IMR-90 (cell line): Measurements from ENCODE around the gene THNSL1. TPM values are rescaled to one million over a fixed set of nuclear protein-coding genes. Genes with fewer than 3 reads are reported as not detected.

ENCODE experiments used
- ATAC-seq: fragments of 200-7000 bp; cut with Tn5 transposase; 2 replicates; pipeline ENCODE4 v1.9.1; 2020; ENCODE audit warnings: low read depth, mild to moderate bottlenecking, moderate library complexity
- BruUV-seq: library from RNA; stranded (reverse); fragments of 400-500 nt; replicated peaks from 2 replicates; lab custom pipeline; 2021; lab: Mats Ljungman, UMichigan
- CTCF ChIA-PET: fragments of 300-600 bp; formaldehyde crosslinking; extraction: SDS; loops from one replicate; lab custom pipeline; 2021; ENCODE audit warnings: antibody characterized with exemption; lab: Yijun Ruan, JAX
- POLR2A ChIA-PET: fragments of 300-600 bp; sonication (Branson Sonifier 250); formaldehyde crosslinking; loops from one replicate; lab custom pipeline; 2022; ENCODE audit warnings: antibody characterized with exemption; ENCODE audit not compliant: unreplicated experiment; lab: Charles Lee
- DNase-seq: peaks from one replicate; pipeline ENCODE4 v3.0.0; 2013
- H2AFZ ChIP-seq: replicated peaks from 2 replicates; pipeline ENCODE3; 2013; ENCODE audit warnings: low read length, mild to moderate bottlenecking; ENCODE audit not compliant: poor library complexity
- H2AK5ac ChIP-seq: 2 replicates; pipeline ENCODE4 v1.6.1; 2013; ENCODE audit warnings: low read depth, low read length, inconsistent platforms
- H2AK9ac ChIP-seq: replicated peaks from 2 replicates; pipeline ENCODE3; 2013; ENCODE audit warnings: mild to moderate bottlenecking, low read depth, low read length, moderate library complexity; ENCODE audit not compliant: poor library complexity
- H2BK120ac ChIP-seq: 2 replicates; pipeline ENCODE4 v1.6.1; 2013; ENCODE audit warnings: low read depth, low read length, inconsistent platforms
- H2BK15ac ChIP-seq: 3 replicates; pipeline ENCODE4 v1.6.1; 2013; ENCODE audit warnings: low read depth, low read length, inconsistent platforms
- H2BK20ac ChIP-seq: 2 replicates; pipeline ENCODE4 v1.6.1; 2013; ENCODE audit warnings: low read depth, mild to moderate bottlenecking, inconsistent platforms, low read length, moderate library complexity
- H2BK5ac ChIP-seq: 2 replicates; pipeline ENCODE4 v1.6.1; 2013; ENCODE audit warnings: mild to moderate bottlenecking, low read depth, low read length, inconsistent platforms; ENCODE audit not compliant: poor library complexity, severe bottlenecking
- H3K14ac ChIP-seq: replicated peaks from 2 replicates; pipeline ENCODE4 v1.6.1; 2013; ENCODE audit warnings: low read depth, low read length, inconsistent platforms
- H3K18ac ChIP-seq: 2 replicates; pipeline ENCODE4 v1.6.1; 2013; ENCODE audit warnings: low read depth, low read length, control low read depth
- H3K23ac ChIP-seq: 2 replicates; pipeline ENCODE4 v1.6.1; 2013; ENCODE audit warnings: low read depth, low read length, inconsistent platforms
- H3K27ac ChIP-seq: 2 replicates; pipeline ENCODE4 v1.5.1; 2013; ENCODE audit warnings: mild to moderate bottlenecking, control low read depth, low read length; ENCODE audit not compliant: insufficient read depth
- H3K27me3 ChIP-seq: 2 replicates; pipeline ENCODE4 v1.6.1; 2013; ENCODE audit warnings: low read length; ENCODE audit not compliant: control insufficient read depth, insufficient read depth
- H3K36me3 ChIP-seq: 2 replicates; pipeline ENCODE4 v1.6.1; 2013; ENCODE audit warnings: low read length, mixed read lengths; ENCODE audit not compliant: control insufficient read depth, insufficient read depth
- H3K4ac ChIP-seq: 2 replicates; pipeline ENCODE4 v1.6.1; 2013; ENCODE audit warnings: low read depth, low read length, inconsistent platforms
- H3K4me1 ChIP-seq: 2 replicates; pipeline ENCODE4 v1.6.1; 2013; ENCODE audit warnings: low read length, mixed read lengths; ENCODE audit not compliant: control insufficient read depth, insufficient read depth
- H3K4me2 ChIP-seq: 2 replicates; pipeline ENCODE4 v1.6.1; 2013; ENCODE audit warnings: low read depth, mild to moderate bottlenecking, control low read depth, low read length, moderate library complexity
- H3K4me3 ChIP-seq: 2 replicates; pipeline ENCODE4 v1.5.1; 2013; ENCODE audit warnings: low read depth, mild to moderate bottlenecking, control low read depth, low read length, moderate library complexity; ENCODE audit not compliant: insufficient read depth
- H3K56ac ChIP-seq: 2 replicates; pipeline ENCODE4 v1.6.1; 2013; ENCODE audit warnings: low read length, inconsistent platforms; ENCODE audit not compliant: insufficient read depth; ENCODE audit errors: extremely low read depth
- H3K79me1 ChIP-seq, 2 experiments: 2 replicates each; pipeline ENCODE4 v1.6.1; 2013; ENCODE audit warnings: low read length in 2 of 2, inconsistent platforms in 1 of 2, low read depth in 1 of 2
- H3K9ac ChIP-seq: 2 replicates; pipeline ENCODE4 v1.6.1; 2013; ENCODE audit warnings: low read depth, low read length, control low read depth
- H3K9me1 ChIP-seq: 2 replicates; pipeline ENCODE4 v1.6.1; 2013; ENCODE audit warnings: low read length, inconsistent platforms; ENCODE audit not compliant: insufficient read depth
- H3K9me3 ChIP-seq: 2 replicates; pipeline ENCODE4 v1.6.1; 2013; ENCODE audit warnings: low read length; ENCODE audit not compliant: control insufficient read depth, insufficient read depth
- H4K20me1 ChIP-seq: 2 replicates; pipeline ENCODE4 v1.6.1; 2013; ENCODE audit warnings: low read length, inconsistent platforms; ENCODE audit not compliant: insufficient read depth
- H4K5ac ChIP-seq: 2 replicates; pipeline ENCODE4 v1.6.1; 2013; ENCODE audit warnings: mild to moderate bottlenecking, low read depth, low read length, control low read depth
- H4K8ac ChIP-seq, 2 experiments: 2 replicates each; pipeline ENCODE4 v1.6.1; 2013; ENCODE audit warnings: low read depth in 2 of 2, low read length in 2 of 2, control low read depth in 1 of 2, inconsistent platforms in 1 of 2
- H4K91ac ChIP-seq: 2 replicates; pipeline ENCODE4 v1.6.1; 2013; ENCODE audit warnings: low read depth, low read length, inconsistent platforms; ENCODE audit not compliant: insufficient read depth
- BHLHE40 ChIP-seq: fragments of 150-350 bp; IDR thresholded peaks from 2 replicates; pipeline ENCODE4 v1.6.1; 2016; ENCODE audit warnings: mild to moderate bottlenecking, low read depth, low read length
- CEBPB ChIP-seq: IDR thresholded peaks from 2 replicates; pipeline ENCODE4 v1.6.1; 2012; ENCODE audit warnings: low read depth, low read length, improper control_type of control experiment
- CHD1 ChIP-seq: IDR thresholded peaks from 2 replicates; pipeline ENCODE4 v1.6.1; 2012; ENCODE audit warnings: low read depth, low read length, improper control_type of control experiment
- FOS ChIP-seq: fragments of 150-350 bp; IDR thresholded peaks from 2 replicates; pipeline ENCODE4 v1.6.1; 2016; ENCODE audit warnings: low read depth, low read length
- MAFK ChIP-seq: IDR thresholded peaks from 2 replicates; pipeline ENCODE4 v1.6.1; 2012; ENCODE audit warnings: low read depth, low read length, improper control_type of control experiment
- MAZ ChIP-seq: IDR thresholded peaks from 2 replicates; pipeline ENCODE4 v1.6.1; 2012; ENCODE audit warnings: low read depth, mild to moderate bottlenecking, low read length, improper control_type of control experiment, moderate library complexity, borderline replicate concordance
- MXI1 ChIP-seq: IDR thresholded peaks from 2 replicates; pipeline ENCODE4 v1.6.1; 2012; ENCODE audit warnings: low read depth, mild to moderate bottlenecking, low read length, moderate library complexity, borderline replicate concordance
- NFE2L2 ChIP-seq: fragments of 150-350 bp; IDR thresholded peaks from 2 replicates; pipeline ENCODE4 v1.6.1; 2016; ENCODE audit warnings: low read depth, mild to moderate bottlenecking, low read length
- POLR2A ChIP-seq: IDR thresholded peaks from 2 replicates; pipeline ENCODE4 v1.6.1; 2012; ENCODE audit warnings: mild to moderate bottlenecking, low read depth, low read length
- RAD21 ChIP-seq: IDR thresholded peaks from 2 replicates; pipeline ENCODE4 v1.6.1; 2012; ENCODE audit warnings: low read length, improper control_type of control experiment
- RCOR1 ChIP-seq: IDR thresholded peaks from 2 replicates; pipeline ENCODE4 v1.6.1; 2012; ENCODE audit warnings: mild to moderate bottlenecking, low read length, improper control_type of control experiment; ENCODE audit not compliant: insufficient replicate concordance
- RFX5 ChIP-seq: IDR thresholded peaks from 2 replicates; pipeline ENCODE4 v1.8.0; 2012; ENCODE audit warnings: low read depth, mild to moderate bottlenecking, low read length, moderate library complexity
- SMC3 ChIP-seq: fragments of 150-350 bp; IDR thresholded peaks from 2 replicates; pipeline ENCODE4 v1.6.1; 2016; ENCODE audit warnings: low read depth, mild to moderate bottlenecking, antibody characterized with exemption, low read length, moderate library complexity
- WGBS, 2 experiments: methylation state at CpG; one replicate each; pipeline versions ENCODE4 v1.1.5 to v1.1.7; 2013; ENCODE audit warnings: missing lambda C conversion rate in 2 of 2; ENCODE audit not compliant: insufficient read length in 1 of 2; ENCODE audit errors: extremely low coverage in 2 of 2; 5-methylcytosine and 5-hydroxymethylcytosine counted together
- dilution Hi-C: fragments of 300-500 bp; cut with HindIII; formaldehyde crosslinking; loops from one replicate; pipeline ENCODE4 v1.14.3; 2018; ENCODE audit warnings: low sequenced_read_pairs; ENCODE audit not compliant: unreplicated experiment
- in situ Hi-C: fragments of 300-500 bp; cut with MboI; formaldehyde crosslinking; loops from 3 replicates; pipeline ENCODE4 v1.14.3; 2019; ENCODE audit warnings: low sequenced_read_pairs, inconsistent platforms, mixed read lengths
- intact Hi-C: fragments of 100-400 bp; cut with micrococcal nuclease; formaldehyde crosslinking; loops from 2 replicates; pipeline ENCODE4 v1.10.0; 2022
- polyA plus RNA-seq, 3 experiments: library from polyadenylated mRNA; depleted of rRNA; stranded (reverse); fragments of >200 nt; gene quantifications; 2 replicates each; pipeline ENCODE4 v1.2.3, GENCODE V29; 2012; ENCODE audit warnings: low replicate concordance in 1 of 3
- total RNA-seq: library from RNA; depleted of rRNA; stranded (reverse); fragments of >200 nt; gene quantifications from 2 replicates; pipeline ENCODE4 v1.2.3, GENCODE V29; 2012
- TF ChIP-seq, protein P1 (sequence below): fragments of 150-350 bp; IDR thresholded peaks from 2 replicates; pipeline ENCODE4 v1.6.1; 2016; ENCODE audit warnings: low read depth, mild to moderate bottlenecking, low read length, moderate library complexity, borderline replicate concordance
- TF ChIP-seq, protein P2 (sequence below): fragments of 150-350 bp; IDR thresholded peaks from 2 replicates; pipeline ENCODE4 v1.6.1; 2017; ENCODE audit warnings: mild to moderate bottlenecking, antibody characterized with exemption, low read length, low read depth
- TF ChIP-seq, protein P3 (sequence below): conservative IDR thresholded peaks from 2 replicates; pipeline ENCODE4 v1.5.1; 2012; ENCODE audit warnings: mild to moderate bottlenecking, low read depth, low read length, improper control_type of control experiment

THNSL1 gene
- total and polyA plus RNA-seq, 2 of the 4 experiments (the other 2 are of a cell fraction), result 1.3 to 2.0 TPM

DNA sequence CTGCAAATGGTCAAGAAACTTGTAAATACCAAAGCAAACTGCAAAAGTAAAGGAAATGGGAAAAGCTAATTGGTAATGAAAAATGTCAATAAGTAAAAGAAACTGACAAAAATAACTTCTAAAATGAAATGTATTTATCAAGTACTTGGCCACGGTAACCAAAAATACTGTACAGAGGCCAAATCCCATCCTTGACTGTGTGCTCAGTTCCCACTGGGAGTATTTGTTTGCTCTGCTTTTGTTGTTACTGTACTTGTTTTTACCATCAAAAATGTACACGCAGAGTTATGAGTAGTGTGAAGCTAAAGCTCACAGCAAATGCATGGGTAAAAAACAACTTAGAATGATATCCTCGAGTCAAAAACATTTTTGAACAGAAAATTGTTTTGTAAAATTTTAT is 31.5 kb upstream of the THNSL1 start:
- Histone ChIP-seq H3K79me1 (no peaks in the 10 kb centered on the region), H3K9me3 (no peaks in the 10 kb centered on the region), H2BK20ac (no peak overlapping the region), H4K91ac (no peak overlapping the region), H3K9ac (no peak overlapping the region), H3K14ac (no peak overlapping the region), H2AK9ac (no peak overlapping the region), H2BK15ac (no peak overlapping the region), H3K4ac (no peak overlapping the region), H3K27me3 (no peaks in the 10 kb centered on the region), H2BK5ac (no peak overlapping the region), H4K20me1 (no peaks in the 10 kb centered on the region), H3K18ac (no peak overlapping the region), H3K4me2 (no peak overlapping the region), H3K27ac (no peak overlapping the region), H4K5ac (no peak overlapping the region), H3K36me3 (no peaks in the 10 kb centered on the region), H3K4me3 (no peak overlapping the region), H3K9me1 (peaks cover 3% of the 10 kb centered on the region; the same call in 1 of the 2 replicates), H2AK5ac (no peak overlapping the region), H3K56ac (no peak overlapping the region), H2BK120ac (no peak overlapping the region), H2AFZ (no peak overlapping the region), H4K8ac (no peak overlapping the region), H3K23ac (no peak overlapping the region), H3K4me1 (no peaks in the 10 kb centered on the region)
- intact Hi-C loops, result no loop called here
- no peak for TF ChIP-seq POLR2A
- TF ChIP-seq RFX5, result no peak
- TF ChIP-seq, protein P1, sequence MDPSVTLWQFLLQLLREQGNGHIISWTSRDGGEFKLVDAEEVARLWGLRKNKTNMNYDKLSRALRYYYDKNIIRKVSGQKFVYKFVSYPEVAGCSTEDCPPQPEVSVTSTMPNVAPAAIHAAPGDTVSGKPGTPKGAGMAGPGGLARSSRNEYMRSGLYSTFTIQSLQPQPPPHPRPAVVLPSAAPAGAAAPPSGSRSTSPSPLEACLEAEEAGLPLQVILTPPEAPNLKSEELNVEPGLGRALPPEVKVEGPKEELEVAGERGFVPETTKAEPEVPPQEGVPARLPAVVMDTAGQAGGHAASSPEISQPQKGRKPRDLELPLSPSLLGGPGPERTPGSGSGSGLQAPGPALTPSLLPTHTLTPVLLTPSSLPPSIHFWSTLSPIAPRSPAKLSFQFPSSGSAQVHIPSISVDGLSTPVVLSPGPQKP, result no peak
- no peak for TF ChIP-seq MAZ
- TF ChIP-seq RAD21, result no peak
- no peak for TF ChIP-seq FOS
- TF ChIP-seq BHLHE40, result no peak
- no peak for TF ChIP-seq RCOR1
- TF ChIP-seq CEBPB, result no peak
- TF ChIP-seq MXI1, result no peak
- TF ChIP-seq, protein P2, sequence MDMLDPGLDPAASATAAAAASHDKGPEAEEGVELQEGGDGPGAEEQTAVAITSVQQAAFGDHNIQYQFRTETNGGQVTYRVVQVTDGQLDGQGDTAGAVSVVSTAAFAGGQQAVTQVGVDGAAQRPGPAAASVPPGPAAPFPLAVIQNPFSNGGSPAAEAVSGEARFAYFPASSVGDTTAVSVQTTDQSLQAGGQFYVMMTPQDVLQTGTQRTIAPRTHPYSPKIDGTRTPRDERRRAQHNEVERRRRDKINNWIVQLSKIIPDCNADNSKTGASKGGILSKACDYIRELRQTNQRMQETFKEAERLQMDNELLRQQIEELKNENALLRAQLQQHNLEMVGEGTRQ, result no peak
- no peak for TF ChIP-seq MAFK
- no peak for TF ChIP-seq SMC3
- no peak for TF ChIP-seq NFE2L2
- no peak for TF ChIP-seq CHD1
- TF ChIP-seq, protein P3, sequence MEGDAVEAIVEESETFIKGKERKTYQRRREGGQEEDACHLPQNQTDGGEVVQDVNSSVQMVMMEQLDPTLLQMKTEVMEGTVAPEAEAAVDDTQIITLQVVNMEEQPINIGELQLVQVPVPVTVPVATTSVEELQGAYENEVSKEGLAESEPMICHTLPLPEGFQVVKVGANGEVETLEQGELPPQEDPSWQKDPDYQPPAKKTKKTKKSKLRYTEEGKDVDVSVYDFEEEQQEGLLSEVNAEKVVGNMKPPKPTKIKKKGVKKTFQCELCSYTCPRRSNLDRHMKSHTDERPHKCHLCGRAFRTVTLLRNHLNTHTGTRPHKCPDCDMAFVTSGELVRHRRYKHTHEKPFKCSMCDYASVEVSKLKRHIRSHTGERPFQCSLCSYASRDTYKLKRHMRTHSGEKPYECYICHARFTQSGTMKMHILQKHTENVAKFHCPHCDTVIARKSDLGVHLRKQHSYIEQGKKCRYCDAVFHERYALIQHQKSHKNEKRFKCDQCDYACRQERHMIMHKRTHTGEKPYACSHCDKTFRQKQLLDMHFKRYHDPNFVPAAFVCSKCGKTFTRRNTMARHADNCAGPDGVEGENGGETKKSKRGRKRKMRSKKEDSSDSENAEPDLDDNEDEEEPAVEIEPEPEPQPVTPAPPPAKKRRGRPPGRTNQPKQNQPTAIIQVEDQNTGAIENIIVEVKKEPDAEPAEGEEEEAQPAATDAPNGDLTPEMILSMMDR, result no peak
- ATAC-seq (no peak), DNase-seq (no peak)
- no TSS peak for BruUV-seq
- dilution Hi-C loops, result no loop called here
- ChIA-PET POLR2A (no interaction called here), CTCF (no interaction called here)
- WGBS, 2 experiments, result no CpG with 5 or more reads among the region's 3 CpGs
- in situ Hi-C loops, result loop anchor here (10.0 kb wide), 1 partner anchor 350 kb away; no protein-coding TSS in a partner anchor
